Activated T-cell treated with anti-CD3 and anti-CD28 coated beads, Interleukin-2, amount 50 U/mL, for 24 hours (primary cell): Measurements from ENCODE around the gene ZMIZ2.

Experiments
- DNase-seq: peaks from one replicate; pipeline ENCODE4 v3.0.0-alpha.2; 2020
- H3K27ac Mint-ChIP-seq: 2 replicates; pipeline ENCODE4 v1.8.0; 2020; ENCODE audit warnings: mild to moderate bottlenecking, mixed read lengths
- H3K27me3 Mint-ChIP-seq: 2 replicates; pipeline ENCODE4 v1.8.0; 2020; ENCODE audit warnings: mixed read lengths
- H3K36me3 Mint-ChIP-seq: 2 replicates; pipeline ENCODE4 v1.8.0; 2020; ENCODE audit warnings: low read depth, mixed read lengths
- H3K4me1 Mint-ChIP-seq: 2 replicates; pipeline ENCODE4 v1.8.0; 2020; ENCODE audit warnings: low read depth, mixed read lengths
- H3K4me3 Mint-ChIP-seq: 2 replicates; pipeline ENCODE4 v1.8.0; 2020; ENCODE audit warnings: mild to moderate bottlenecking, moderate library complexity, mixed read lengths
- H3K9me3 Mint-ChIP-seq: 2 replicates; pipeline ENCODE4 v1.8.0; 2020; ENCODE audit warnings: mixed read lengths

The ZMIZ2 gene

GRCh38 chr7:44808914-44809393 lies 60.3 kb downstream of the ZMIZ2 start:
- H3K36me3 Mint-ChIP-seq, result peaks cover 16% of the 10 kb centered on the region
- no peaks in the 10 kb centered on the region for H3K9me3 Mint-ChIP-seq
- H3K27me3 Mint-ChIP-seq, result no peaks in the 10 kb centered on the region
- no peak overlapping the region for H3K4me3 Mint-ChIP-seq
- no peak overlapping the region for H3K27ac Mint-ChIP-seq
- H3K4me1 Mint-ChIP-seq, result peaks cover 4% of the 10 kb centered on the region
- DNase-seq, result no peak

- Mint-ChIP-seq H3K4me1 (peaks cover 4% of the 10 kb centered on the region), H3K36me3 (peaks cover 3% of the 10 kb centered on the region), H3K9me3 (no peaks in the 10 kb centered on the region)
Measured at GRCh38 chr7:44811093-44811492, 62.4 kb downstream of the ZMIZ2 start.

GRCh38 chr7:44811571-44811970 lies 62.9 kb downstream of the ZMIZ2 start:
- peaks cover 3% of the 10 kb centered on the region for H3K36me3 Mint-ChIP-seq

More at GRCh38 chr7:44811093-44811492, 62.4 kb downstream of the ZMIZ2 start:
- Mint-ChIP-seq H3K27me3 (no peaks in the 10 kb centered on the region), H3K4me3 (no peak overlapping the region), H3K27ac (no peak overlapping the region)
- DNase-seq, result no peak

DNA sequence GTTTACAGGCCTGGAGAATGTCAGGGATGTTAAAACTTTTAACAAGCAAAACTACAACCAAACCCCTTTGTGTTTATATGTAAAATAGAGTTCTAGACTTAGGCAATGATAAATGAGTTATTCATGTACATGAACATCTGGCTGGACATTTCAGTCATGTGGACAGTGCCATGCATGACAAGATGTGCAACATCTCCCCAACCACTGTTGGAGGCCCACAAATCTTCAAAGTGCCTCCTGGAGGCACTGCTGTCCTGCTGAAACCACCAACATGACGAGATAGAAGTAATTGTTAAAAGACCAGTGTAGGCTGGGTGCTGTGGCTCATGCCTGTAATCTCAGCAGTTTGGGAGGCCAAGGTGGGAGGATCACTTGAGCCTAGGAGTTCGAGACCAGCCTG lies 66.3 kb downstream of the ZMIZ2 start:
- Mint-ChIP-seq H3K27ac (no peak overlapping the region), H3K9me3 (no peaks in the 10 kb centered on the region), H3K4me1 (peaks cover 4% of the 10 kb centered on the region), H3K36me3 (no peaks in the 10 kb centered on the region), H3K27me3 (no peaks in the 10 kb centered on the region), H3K4me3 (no peak overlapping the region)
- peak; percentile 21 for DNase-seq

More at GRCh38 chr7:44811571-44811970, 62.9 kb downstream of the ZMIZ2 start:
- no peak overlapping the region for H3K27ac Mint-ChIP-seq
- H3K4me3 Mint-ChIP-seq, result no peak overlapping the region
- no peak for DNase-seq
- no peaks in the 10 kb centered on the region for H3K27me3 Mint-ChIP-seq
- no peaks in the 10 kb centered on the region for H3K9me3 Mint-ChIP-seq
- H3K4me1 Mint-ChIP-seq, result peaks cover 4% of the 10 kb centered on the region

DNA sequence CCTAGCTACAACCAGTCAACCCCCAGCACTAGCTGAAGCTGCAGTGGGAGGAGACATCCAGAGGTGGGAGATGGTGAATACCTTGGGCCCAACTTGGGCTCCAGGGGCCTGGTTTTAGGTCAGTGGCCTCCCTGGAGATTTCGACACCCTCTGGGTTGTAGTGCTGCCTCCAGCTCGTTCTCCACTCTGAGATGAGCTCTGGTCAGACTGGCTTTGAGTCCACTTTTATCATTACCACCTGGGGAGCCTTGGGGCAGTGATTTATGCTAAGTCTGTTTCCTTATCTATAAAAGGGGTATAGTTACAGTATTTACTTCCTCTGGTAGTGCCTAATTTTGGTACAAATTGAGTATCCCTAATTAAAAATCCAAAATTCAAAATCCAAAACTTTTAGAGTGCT lies 70.6 kb downstream of the ZMIZ2 start:
- Mint-ChIP-seq H3K9me3 (no peaks in the 10 kb centered on the region), H3K4me1 (peaks cover 2% of the 10 kb centered on the region), H3K36me3 (peaks cover 6% of the 10 kb centered on the region), H3K27me3 (no peaks in the 10 kb centered on the region), H3K27ac (no peak overlapping the region), H3K4me3 (no peak overlapping the region)
- DNase-seq, result no peak
